Measurements from ENCODE around the gene NDUFA9. TPM values are rescaled to one million over a fixed set of nuclear protein-coding genes. Genes with fewer than 3 reads are reported as not detected.

Gene NDUFA9
- total and polyA plus RNA-seq, 9 of the 15 experiments (the other 6 are each of a cell fraction or from before 2014, with no cell fraction given): 54.8 to 331 (median 108) TPM

GRCh38 chr12:4603421-4603820, 45.5 kb upstream of the NDUFA9 start:
- Histone ChIP-seq H2AFZ (ENCODE audit: low read depth, low read length) (no peak overlapping the region), H3K79me2 (ENCODE audit: control insufficient read depth, insufficient read depth, low read length) (no peaks in the 10 kb centered on the region), H3K27ac (ENCODE audit: extremely low read depth, low read depth, low read length) (no peak overlapping the region), H3K4me3 (no peak overlapping the region), H3K36me3 (ENCODE audit: control insufficient read depth, insufficient read depth, low read length) (no peaks in the 10 kb centered on the region), H4K20me1 (replicated peaks; ENCODE audit: control insufficient read depth, insufficient read depth, low read length) (no peaks in the 10 kb centered on the region), H3K9ac (ENCODE audit: insufficient read depth in 1 of 2, low read depth in 2 of 2, low read length in 2 of 2) (no peak overlapping the region), H3K9me1 (ENCODE audit: control insufficient read depth, insufficient read depth, low read length) (no peaks in the 10 kb centered on the region), H3K4me1 (replicated peaks in 1 of 2; ENCODE audit: control insufficient read depth in 2 of 2, insufficient read depth in 2 of 2, low read length in 2 of 2) (peaks cover 0 to 4% of the 10 kb centered on the region in 2 experiments; a peak in 2 of 5 replicates), H3K9me3 (replicated peaks; ENCODE audit: control insufficient read depth, insufficient read depth, low read depth, low read length) (no peaks in the 10 kb centered on the region), H3K4me2 (ENCODE audit: insufficient read depth, low read length) (no peak overlapping the region), H3K27me3 (ENCODE audit: control insufficient read depth in 2 of 2, insufficient read depth in 2 of 2, low read length in 2 of 2) (peaks cover 2 to 6% of the 10 kb centered on the region in 2 experiments; a peak in 3 of 5 replicates)
- DNase-seq (ENCODE audit: extremely low read depth in 1 of 4, low spot score in 3 of 4): no peak
- in situ Hi-C loops (cut with MboI): no loop called here
- ChIA-PET CTCF (ENCODE audit: low intra/inter-chr PET ratio) (no interaction called here), POLR2A (interaction anchor here (1.2 kb wide), 1 partner anchor 45 kb away, joined by 3 read pairs; the partner anchor contains the start of genes AKAP3 and NDUFA9)
- no TSS peak for BruUV-seq (replicated peaks)
- TF ChIP-seq THAP12 (CRISPR knock-in tag; IDR thresholded peaks at IDR 0.05): no peak
- no peak for FAIRE-seq
- WGBS (ENCODE audit: insufficient coverage, low coverage, missing lambda C conversion rate): 0% methylated on average over 6 of the region's 7 CpGs
- ATAC-seq: no peak
- intact Hi-C loops (cut with micrococcal nuclease): no loop called here

GRCh38 chr12:4603946-4604345, 45.0 kb upstream of the NDUFA9 start:
- H3K79me2 ChIP-seq (ENCODE audit: control insufficient read depth, insufficient read depth, low read length): no peaks in the 10 kb centered on the region
- no peak overlapping the region for H3K27ac ChIP-seq (ENCODE audit: extremely low read depth, low read depth, low read length)
- H3K4me2 ChIP-seq (ENCODE audit: insufficient read depth, low read length): no peak overlapping the region
- TF ChIP-seq NCOR1 (IDR thresholded peaks at IDR 0.05) (no peak), CBX8 (IDR thresholded peaks at IDR 0.05; ENCODE audit: borderline replicate concordance, extremely low read depth, low read depth, low read length, poor library complexity, severe bottlenecking) (no peak), CREB1 (IDR thresholded peaks at IDR 0.05) (no peak), CREB1 (CRISPR knock-in tag; IDR thresholded peaks at IDR 0.05) (no peak), PHB (CRISPR knock-in tag; IDR thresholded peaks at IDR 0.05) (no peak), PATZ1 (CRISPR knock-in tag; IDR thresholded peaks at IDR 0.05; ENCODE audit: borderline replicate concordance) (no peak), HMBOX1 (IDR thresholded peaks at IDR 0.05) (no peak)
- CTCF ChIA-PET (ENCODE audit: low intra/inter-chr PET ratio): no interaction called here
- DNase-seq (ENCODE audit: extremely low read depth in 1 of 4, low spot score in 3 of 4) (no peak), ATAC-seq (no peak), FAIRE-seq (no peak)
- intact Hi-C loops (cut with micrococcal nuclease) (loop anchor here (2.0 kb wide), 1 partner anchor 45 kb away; the partner anchor contains the start of genes AKAP3 and NDUFA9), in situ Hi-C loops (cut with MboI) (no loop called here)
- H3K9me1 ChIP-seq (ENCODE audit: control insufficient read depth, insufficient read depth, low read length): no peaks in the 10 kb centered on the region
- H3K4me1 ChIP-seq (replicated peaks in 1 of 2; ENCODE audit: control insufficient read depth in 2 of 2, insufficient read depth in 2 of 2, low read length in 2 of 2): peaks cover 0 to 4% of the 10 kb centered on the region in 2 experiments; a peak in 2 of 5 replicates
- H4K20me1 ChIP-seq (replicated peaks; ENCODE audit: control insufficient read depth, insufficient read depth, low read length): no peaks in the 10 kb centered on the region
- H3K36me3 ChIP-seq (ENCODE audit: control insufficient read depth, insufficient read depth, low read length): no peaks in the 10 kb centered on the region
- no peak overlapping the region for H3K9ac ChIP-seq (ENCODE audit: insufficient read depth in 1 of 2, low read depth in 2 of 2, low read length in 2 of 2)
- H3K4me3 ChIP-seq: no peak overlapping the region
- H3K27me3 ChIP-seq (ENCODE audit: control insufficient read depth in 2 of 2, insufficient read depth in 2 of 2, low read length in 2 of 2): peaks cover 2 to 3% of the 10 kb centered on the region in 2 experiments; a peak in 3 of 5 replicates
- 0% methylated on average over 1 of the region's 1 CpG for WGBS (ENCODE audit: insufficient coverage, low coverage, missing lambda C conversion rate)
- BruUV-seq (replicated peaks): no TSS peak
- POLR2A ChIA-PET: interaction anchor here (0.6 to 1.2 kb wide), 2 partner anchors 10 to 45 kb away, joined by 3 to 4 read pairs; partner anchors contain the start of genes AKAP3 and NDUFA9
- H3K9me3 ChIP-seq (replicated peaks; ENCODE audit: control insufficient read depth, insufficient read depth, low read depth, low read length): no peaks in the 10 kb centered on the region
- no peak overlapping the region for H2AFZ ChIP-seq (ENCODE audit: low read depth, low read length)
